GM19025 (cell line): ENCODE data around the gene BBOX1.
"Not testable (repeated sequence)": the region's sequence is repeated elsewhere in the genome, so short reads cannot be mapped to it uniquely, and the experiment has no call there.

Experiments
- ATAC-seq: cut with Tn5 transposase; IDR thresholded peaks from one replicate; pipeline ENCODE4 v1.9.1; 2021; ENCODE audit warnings: mild to moderate bottlenecking, low read depth, moderate library complexity; ENCODE audit not compliant: unreplicated experiment

Gene BBOX1

DNA sequence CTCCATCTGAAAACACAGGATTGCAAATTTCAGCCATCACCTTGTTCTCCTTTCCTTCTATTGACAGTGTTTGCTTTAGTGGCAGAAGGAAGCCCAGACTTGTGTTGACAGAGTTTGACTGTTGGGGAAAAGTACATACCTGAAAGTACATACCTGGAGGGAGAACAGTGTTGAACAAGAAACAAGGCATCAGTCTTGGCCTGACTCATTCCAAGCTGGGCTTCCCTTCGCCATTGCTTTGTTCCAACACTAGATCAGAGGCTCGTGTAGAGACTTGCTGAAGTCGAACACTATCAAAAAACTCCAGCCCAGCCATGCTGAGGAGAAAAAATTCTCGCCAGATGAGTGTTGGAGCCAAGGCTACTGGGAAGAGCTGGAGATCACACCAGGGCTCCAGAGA lies 133.4 kb downstream of the BBOX1 start:
- ATAC-seq, result no peak

DNA sequence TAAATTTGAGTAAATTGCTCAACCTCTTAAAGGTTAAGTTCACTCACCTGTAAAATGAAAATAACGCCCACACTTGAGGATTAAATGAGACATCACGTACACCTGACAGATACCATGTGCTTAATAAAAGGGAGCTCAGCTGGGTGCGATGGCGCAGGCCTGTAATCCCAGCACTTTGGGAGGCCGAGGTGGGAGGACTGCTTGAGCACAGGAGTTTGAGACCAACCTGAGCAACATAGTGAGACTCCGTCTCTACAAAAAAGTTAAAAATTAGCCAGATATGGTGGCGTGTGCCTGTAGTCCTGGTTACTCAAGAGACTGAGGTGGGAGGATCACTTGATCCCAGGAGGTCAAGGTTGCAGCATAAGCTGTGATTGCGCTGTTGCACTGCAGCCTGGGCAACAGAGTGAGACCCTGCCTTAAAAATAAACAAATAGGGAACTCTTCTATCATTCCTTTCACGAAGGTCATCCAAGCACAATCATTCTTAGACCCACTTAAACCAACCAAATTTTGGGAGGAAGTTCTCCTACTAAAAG lies 134.1 kb downstream of the BBOX1 start:
- ATAC-seq, result no peak

- not testable (repeated sequence) for ATAC-seq
Observed at GRCh38 chr11:27175562-27175961, 134.9 kb downstream of the BBOX1 start.
